GM12865 (cell line): ENCODE results near the gene EVI5.

Source experiments
- DNase-seq: peaks from one replicate; pipeline ENCODE4 v3.0.0; 2010; ENCODE audit warnings: low read depth
- H3K4me3 ChIP-seq: 2 replicates; pipeline ENCODE4 v1.5.1; 2011; ENCODE audit warnings: mild to moderate bottlenecking, low read depth, low read length, control low read depth
- CTCF ChIP-seq: IDR thresholded peaks from 2 replicates; pipeline ENCODE4 v1.5.1; 2011; ENCODE audit warnings: low read length, control low read depth, low read depth, inconsistent platforms; ENCODE audit not compliant: insufficient read depth; ENCODE audit errors: missing control alignments

The EVI5 gene

GRCh38 chr1:92784639-92785500 lies at the start of gene EVI5:
TSS of gene EVI5 (minus strand) at chr1:92785108. CDS start at chr1:92736546, 48,562 bp downstream.
- no peak for TF ChIP-seq CTCF
- H3K4me3 ChIP-seq, result peak within 1 kb of the TSS; percentile 59
- DNase-seq, result peak; percentile 95

- peak overlapping the region; percentile 99 for H3K4me3 ChIP-seq
- no peak for TF ChIP-seq CTCF
- DNase-seq, result no peak
Measured at GRCh38 chr1:92834617-92835016, 49.7 kb upstream of the EVI5 start.

GRCh38 chr1:92833840-92834239 lies 48.9 kb upstream of the EVI5 start:
- H3K4me3 ChIP-seq, result peak overlapping the region; percentile 99
- no peak for TF ChIP-seq CTCF
- DNase-seq, result no peak

- peak; percentile 32 for DNase-seq
Measured at GRCh38 chr1:92832537-92833114, 47.7 kb upstream of the EVI5 start.

GRCh38 chr1:92831762-92832536 lies 47.0 kb upstream of the EVI5 start, which contains the start of gene RPL5:
TSS of gene RPL5 (plus strand) at chr1:92832040. CDS start at chr1:92832115, 75 bp downstream.
- DNase-seq, result peak; percentile 99
- peak; percentile 98 for TF ChIP-seq CTCF
- peak within 1 kb of the TSS; percentile 99 for H3K4me3 ChIP-seq

More at GRCh38 chr1:92832537-92833114, 47.7 kb upstream of the EVI5 start:
- TF ChIP-seq CTCF, result no peak
- H3K4me3 ChIP-seq, result peak overlapping the region; percentile 99

GRCh38 chr1:92831368-92831761 lies 46.5 kb upstream of the EVI5 start:
- no peak for DNase-seq
- peak overlapping the region; percentile 15 for H3K4me3 ChIP-seq
- no peak for TF ChIP-seq CTCF
